ENCODE data around the gene SVOP.

The SVOP gene

GRCh38 chr12:108918206-108918605 lies 102.7 kb downstream of the SVOP start:
- H3K18ac ChIP-seq (ENCODE audit: low read length), result no peak overlapping the region
- no peaks in the 10 kb centered on the region for H3K36me3 ChIP-seq (replicated peaks in 1 of 2; ENCODE audit: control insufficient read depth in 2 of 2, insufficient read depth in 2 of 2, low read length in 2 of 2)
- no peak overlapping the region for H3K9ac ChIP-seq (ENCODE audit: low read depth, low read length, poor library complexity)
- H3K4ac ChIP-seq (ENCODE audit: low read length), result no peak overlapping the region
- no CpG with 5 or more reads among the region's 2 CpGs for WGBS, 2 donors (ENCODE audit: extremely low coverage in 2 of 2, insufficient read length in 2 of 2, insufficient replicate concordance in 1 of 2)
- no peaks in the 10 kb centered on the region for H3K79me1 ChIP-seq (ENCODE audit: low read depth, low read length)
- no peak overlapping the region for H2BK15ac ChIP-seq (ENCODE audit: low read length)
- H2AK5ac ChIP-seq (ENCODE audit: low read depth, low read length), result no peak overlapping the region
- DNase-seq (ENCODE audit: low spot score), result no peak
- no peak overlapping the region for H4K8ac ChIP-seq (ENCODE audit: low read depth, low read length)
- no peak overlapping the region for H3K23ac ChIP-seq (ENCODE audit: low read depth, low read length, poor library complexity)
- no peaks in the 10 kb centered on the region for H3K4me1 ChIP-seq (ENCODE audit: control insufficient read depth in 2 of 2, insufficient read depth in 1 of 2, low read depth in 1 of 2, low read length in 2 of 2)
- H3K27ac ChIP-seq (replicated peaks; ENCODE audit: low read length), result no peak overlapping the region
- H2BK12ac ChIP-seq (ENCODE audit: low read length), result no peak overlapping the region
- peaks cover 0 to 2% (median 0%) of the 10 kb centered on the region in 3 experiments for H3K27me3 ChIP-seq (ENCODE audit: control insufficient read depth in 3 of 3, insufficient read depth in 3 of 3, low read depth in 1 of 3, low read length in 3 of 3)
- no peak overlapping the region for H3K14ac ChIP-seq (ENCODE audit: low read length)
- H3K4me3 ChIP-seq (ENCODE audit: low read length in 2 of 2), result no peak overlapping the region
- H2BK5ac ChIP-seq (ENCODE audit: low read length), result no peak overlapping the region
- H2BK120ac ChIP-seq (ENCODE audit: low read depth, low read length), result no peak overlapping the region
- no peak overlapping the region for H4K91ac ChIP-seq (ENCODE audit: low read depth, low read length, poor library complexity)
- peaks cover 0 to 2% of the 10 kb centered on the region in 2 donors for H3K9me3 ChIP-seq (replicated peaks in 1 of 2; ENCODE audit: control insufficient read depth in 2 of 2, insufficient read depth in 1 of 2, low read depth in 1 of 2, low read length in 2 of 2)
- H2AFZ ChIP-seq (ENCODE audit: low read length), result no peak overlapping the region
- no peak overlapping the region for H3K4me2 ChIP-seq (ENCODE audit: insufficient read depth, low read length, poor library complexity, severe bottlenecking)

DNA sequence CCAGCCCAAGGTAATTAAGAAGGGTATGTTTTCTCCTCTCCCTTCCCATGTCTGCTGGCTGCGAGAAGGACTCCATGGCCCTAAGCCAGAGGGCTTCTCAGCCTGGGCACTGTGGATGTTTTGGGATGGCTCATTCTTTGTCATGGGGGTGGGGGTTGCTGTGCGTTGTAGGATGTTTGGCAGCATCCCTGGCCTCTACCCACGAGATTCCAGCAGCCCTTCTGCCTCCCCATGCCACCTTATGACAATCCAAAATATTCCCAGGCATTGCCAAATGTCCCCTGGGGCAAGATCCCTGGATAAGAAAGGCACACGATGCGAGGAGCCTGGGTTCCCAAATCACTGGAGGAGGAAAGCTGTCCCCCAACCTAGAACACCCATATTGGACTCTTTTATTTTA lies 104.5 kb downstream of the SVOP start:
- Histone ChIP-seq H4K8ac (ENCODE audit: low read depth, low read length) (no peak overlapping the region), H3K4ac (ENCODE audit: low read length) (no peak overlapping the region), H3K18ac (ENCODE audit: low read length) (no peak overlapping the region), H3K23ac (ENCODE audit: low read depth, low read length, poor library complexity) (no peak overlapping the region), H3K27ac (replicated peaks; ENCODE audit: low read length) (no peak overlapping the region), H2AK5ac (ENCODE audit: low read depth, low read length) (no peak overlapping the region), H3K9me3 (replicated peaks in 1 of 2; ENCODE audit: control insufficient read depth in 2 of 2, insufficient read depth in 1 of 2, low read depth in 1 of 2, low read length in 2 of 2) (peaks cover 0 to 3% of the 10 kb centered on the region in 2 donors), H2BK120ac (ENCODE audit: low read depth, low read length) (no peak overlapping the region), H4K91ac (ENCODE audit: low read depth, low read length, poor library complexity) (no peak overlapping the region), H3K36me3 (replicated peaks in 1 of 2; ENCODE audit: control insufficient read depth in 2 of 2, insufficient read depth in 2 of 2, low read length in 2 of 2) (no peaks in the 10 kb centered on the region), H3K9ac (ENCODE audit: low read depth, low read length, poor library complexity) (no peak overlapping the region), H2BK15ac (ENCODE audit: low read length) (no peak overlapping the region), H2AFZ (ENCODE audit: low read length) (no peak overlapping the region), H3K14ac (ENCODE audit: low read length) (no peak overlapping the region), H3K27me3 (ENCODE audit: control insufficient read depth in 3 of 3, insufficient read depth in 3 of 3, low read depth in 1 of 3, low read length in 3 of 3) (no peaks in the 10 kb centered on the region), H2BK5ac (ENCODE audit: low read length) (no peak overlapping the region), H3K4me1 (ENCODE audit: control insufficient read depth in 2 of 2, insufficient read depth in 1 of 2, low read depth in 1 of 2, low read length in 2 of 2) (no peaks in the 10 kb centered on the region), H2BK12ac (ENCODE audit: low read length) (no peak overlapping the region), H3K79me1 (ENCODE audit: low read depth, low read length) (peaks cover 2% of the 10 kb centered on the region), H3K4me3 (ENCODE audit: low read length in 2 of 2) (no peak overlapping the region), H3K4me2 (ENCODE audit: insufficient read depth, low read length, poor library complexity, severe bottlenecking) (no peak overlapping the region)
- no CpG with 5 or more reads among the region's 5 CpGs for WGBS, 2 donors (ENCODE audit: extremely low coverage in 2 of 2, insufficient read length in 2 of 2, insufficient replicate concordance in 1 of 2)
- DNase-seq (ENCODE audit: low spot score), result no peak

- Histone ChIP-seq H2BK5ac (ENCODE audit: low read length) (no peak overlapping the region), H3K14ac (ENCODE audit: low read length) (no peak overlapping the region), H3K79me1 (ENCODE audit: low read depth, low read length) (peaks cover 2% of the 10 kb centered on the region), H3K4me1 (ENCODE audit: control insufficient read depth in 2 of 2, insufficient read depth in 1 of 2, low read depth in 1 of 2, low read length in 2 of 2) (peaks cover 0 to 2% of the 10 kb centered on the region in 2 donors), H3K9me3 (replicated peaks in 1 of 2; ENCODE audit: control insufficient read depth in 2 of 2, insufficient read depth in 1 of 2, low read depth in 1 of 2, low read length in 2 of 2) (peaks cover 0 to 3% of the 10 kb centered on the region in 2 donors), H3K18ac (ENCODE audit: low read length) (peak overlapping the region; percentile 45), H4K91ac (ENCODE audit: low read depth, low read length, poor library complexity) (no peak overlapping the region), H3K27ac (replicated peaks; ENCODE audit: low read length) (no peak overlapping the region), H2BK120ac (ENCODE audit: low read depth, low read length) (no peak overlapping the region), H4K8ac (ENCODE audit: low read depth, low read length) (no peak overlapping the region), H3K4me2 (ENCODE audit: insufficient read depth, low read length, poor library complexity, severe bottlenecking) (no peak overlapping the region), H3K9ac (ENCODE audit: low read depth, low read length, poor library complexity) (no peak overlapping the region), H3K27me3 (ENCODE audit: control insufficient read depth in 3 of 3, insufficient read depth in 3 of 3, low read depth in 1 of 3, low read length in 3 of 3) (no peaks in the 10 kb centered on the region), H2AK5ac (ENCODE audit: low read depth, low read length) (peak overlapping the region; percentile 77), H2AFZ (ENCODE audit: low read length) (no peak overlapping the region), H2BK15ac (ENCODE audit: low read length) (no peak overlapping the region), H3K36me3 (replicated peaks in 1 of 2; ENCODE audit: control insufficient read depth in 2 of 2, insufficient read depth in 2 of 2, low read length in 2 of 2) (no peaks in the 10 kb centered on the region), H3K23ac (ENCODE audit: low read depth, low read length, poor library complexity) (no peak overlapping the region), H3K4ac (ENCODE audit: low read length) (no peak overlapping the region), H2BK12ac (ENCODE audit: low read length) (no peak overlapping the region), H3K4me3 (ENCODE audit: low read length in 2 of 2) (no peak overlapping the region)
- no CpG with 5 or more reads among the region's 15 CpGs for whole genome bisulfite sequencing, 2 donors (ENCODE audit: extremely low coverage in 2 of 2, insufficient read length in 2 of 2, insufficient replicate concordance in 1 of 2)
- DNase-seq (ENCODE audit: low spot score), result no peak
Measured at GRCh38 chr12:108915632-108916133, 105.2 kb downstream of the SVOP start.

DNA sequence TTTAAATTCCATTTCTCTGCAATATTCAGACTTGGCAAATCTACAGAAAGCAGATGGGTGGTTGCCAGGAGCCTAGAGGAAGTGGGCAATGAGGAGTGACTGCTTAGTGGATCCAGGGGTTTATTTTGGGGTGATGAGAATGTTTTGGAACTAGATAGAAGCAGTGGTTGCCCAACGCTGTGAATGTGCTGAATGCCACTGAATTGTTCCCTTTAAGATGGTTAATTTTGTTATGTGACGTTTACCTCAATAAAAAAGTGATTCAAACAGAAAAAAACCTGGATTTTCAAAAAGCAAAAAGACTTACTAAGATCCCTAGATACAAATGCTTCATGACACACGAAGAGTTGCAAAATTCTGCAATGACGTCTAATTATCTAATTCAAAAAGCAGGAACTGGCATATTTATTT lies 106.7 kb downstream of the SVOP start:
- no peaks in the 10 kb centered on the region for H3K27me3 ChIP-seq (ENCODE audit: control insufficient read depth in 3 of 3, insufficient read depth in 3 of 3, low read depth in 1 of 3, low read length in 3 of 3)
- no peak overlapping the region for H3K4ac ChIP-seq (ENCODE audit: low read length)
- no peak overlapping the region for H4K8ac ChIP-seq (ENCODE audit: low read depth, low read length)
- no CpG with 5 or more reads among the region's 4 CpGs for WGBS, 2 donors (ENCODE audit: extremely low coverage in 2 of 2, insufficient read length in 2 of 2, insufficient replicate concordance in 1 of 2)
- H4K91ac ChIP-seq (ENCODE audit: low read depth, low read length, poor library complexity), result no peak overlapping the region
- H3K4me2 ChIP-seq (ENCODE audit: insufficient read depth, low read length, poor library complexity, severe bottlenecking), result no peak overlapping the region
- no peak overlapping the region for H2BK15ac ChIP-seq (ENCODE audit: low read length)
- no peaks in the 10 kb centered on the region for H3K36me3 ChIP-seq (replicated peaks in 1 of 2; ENCODE audit: control insufficient read depth in 2 of 2, insufficient read depth in 2 of 2, low read length in 2 of 2)
- no peak overlapping the region for H3K4me3 ChIP-seq (ENCODE audit: low read length in 2 of 2)
- H3K9me3 ChIP-seq (replicated peaks in 1 of 2; ENCODE audit: control insufficient read depth in 2 of 2, insufficient read depth in 1 of 2, low read depth in 1 of 2, low read length in 2 of 2), result peaks cover 0 to 3% of the 10 kb centered on the region in 2 donors
- no peak overlapping the region for H2BK12ac ChIP-seq (ENCODE audit: low read length)
- H3K79me1 ChIP-seq (ENCODE audit: low read depth, low read length), result peaks cover 2% of the 10 kb centered on the region
- H3K23ac ChIP-seq (ENCODE audit: low read depth, low read length, poor library complexity), result no peak overlapping the region
- no peak overlapping the region for H2AFZ ChIP-seq (ENCODE audit: low read length)
- H3K9ac ChIP-seq (ENCODE audit: low read depth, low read length, poor library complexity), result no peak overlapping the region
- H3K4me1 ChIP-seq (ENCODE audit: control insufficient read depth in 2 of 2, insufficient read depth in 1 of 2, low read depth in 1 of 2, low read length in 2 of 2), result peaks cover 2 to 5% of the 10 kb centered on the region in 2 donors
- no peak overlapping the region for H3K18ac ChIP-seq (ENCODE audit: low read length)
- H2AK5ac ChIP-seq (ENCODE audit: low read depth, low read length), result no peak overlapping the region
- no peak overlapping the region for H2BK5ac ChIP-seq (ENCODE audit: low read length)
- DNase-seq (ENCODE audit: low spot score), result no peak
- H2BK120ac ChIP-seq (ENCODE audit: low read depth, low read length), result no peak overlapping the region
- no peak overlapping the region for H3K27ac ChIP-seq (replicated peaks; ENCODE audit: low read length)
- no peak overlapping the region for H3K14ac ChIP-seq (ENCODE audit: low read length)

Data from neuronal stem cell (in vitro differentiated cells).